ENCODE measurements around the gene ARPC5.

DNA sequence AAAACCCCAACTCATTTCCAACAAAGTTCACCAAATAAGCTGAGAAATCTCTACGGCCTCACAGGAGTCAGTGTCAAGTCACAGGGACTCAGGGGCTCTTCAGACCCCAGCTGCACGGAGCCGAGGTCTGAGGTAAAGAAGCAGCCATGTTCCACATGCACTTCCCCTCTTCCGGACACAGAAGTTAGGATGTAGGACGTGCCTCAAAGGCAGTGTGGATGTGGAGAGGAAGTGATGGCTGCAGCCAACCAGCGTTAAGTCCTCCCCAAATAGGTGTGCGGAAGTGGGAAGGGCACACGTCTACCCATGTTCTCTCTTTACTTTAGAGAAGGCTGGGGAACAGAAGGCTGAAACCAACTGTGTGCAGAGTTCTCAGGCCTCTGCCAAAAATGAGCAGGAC lies 30.8 kb downstream of the ARPC5 start:
- TF ChIP-seq GLIS3 (CRISPR knock-in tag; IDR thresholded peaks at IDR 0.05) (no peak), ZNF565 (CRISPR knock-in tag; conservative IDR thresholded peaks at IDR 0.05; ENCODE audit: low read depth) (no peak), OSR1 (CRISPR knock-in tag; IDR thresholded peaks at IDR 0.05) (no peak), ZFP3 (CRISPR knock-in tag; IDR thresholded peaks at IDR 0.05) (no peak), ARNTL (CRISPR knock-in tag; IDR thresholded peaks at IDR 0.05; ENCODE audit: borderline replicate concordance, low read depth) (no peak), ZFP30 (CRISPR knock-in tag; IDR thresholded peaks at IDR 0.05) (no peak)
- TF ChIP-seq, protein P1, sequence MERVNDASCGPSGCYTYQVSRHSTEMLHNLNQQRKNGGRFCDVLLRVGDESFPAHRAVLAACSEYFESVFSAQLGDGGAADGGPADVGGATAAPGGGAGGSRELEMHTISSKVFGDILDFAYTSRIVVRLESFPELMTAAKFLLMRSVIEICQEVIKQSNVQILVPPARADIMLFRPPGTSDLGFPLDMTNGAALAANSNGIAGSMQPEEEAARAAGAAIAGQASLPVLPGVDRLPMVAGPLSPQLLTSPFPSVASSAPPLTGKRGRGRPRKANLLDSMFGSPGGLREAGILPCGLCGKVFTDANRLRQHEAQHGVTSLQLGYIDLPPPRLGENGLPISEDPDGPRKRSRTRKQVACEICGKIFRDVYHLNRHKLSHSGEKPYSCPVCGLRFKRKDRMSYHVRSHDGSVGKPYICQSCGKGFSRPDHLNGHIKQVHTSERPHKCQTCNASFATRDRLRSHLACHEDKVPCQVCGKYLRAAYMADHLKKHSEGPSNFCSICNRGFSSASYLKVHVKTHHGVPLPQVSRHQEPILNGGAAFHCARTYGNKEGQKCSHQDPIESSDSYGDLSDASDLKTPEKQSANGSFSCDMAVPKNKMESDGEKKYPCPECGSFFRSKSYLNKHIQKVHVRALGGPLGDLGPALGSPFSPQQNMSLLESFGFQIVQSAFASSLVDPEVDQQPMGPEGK (CRISPR knock-in tag; IDR thresholded peaks at IDR 0.05; ENCODE audit: borderline replicate concordance), result no peak
- TF ChIP-seq, protein P2, sequence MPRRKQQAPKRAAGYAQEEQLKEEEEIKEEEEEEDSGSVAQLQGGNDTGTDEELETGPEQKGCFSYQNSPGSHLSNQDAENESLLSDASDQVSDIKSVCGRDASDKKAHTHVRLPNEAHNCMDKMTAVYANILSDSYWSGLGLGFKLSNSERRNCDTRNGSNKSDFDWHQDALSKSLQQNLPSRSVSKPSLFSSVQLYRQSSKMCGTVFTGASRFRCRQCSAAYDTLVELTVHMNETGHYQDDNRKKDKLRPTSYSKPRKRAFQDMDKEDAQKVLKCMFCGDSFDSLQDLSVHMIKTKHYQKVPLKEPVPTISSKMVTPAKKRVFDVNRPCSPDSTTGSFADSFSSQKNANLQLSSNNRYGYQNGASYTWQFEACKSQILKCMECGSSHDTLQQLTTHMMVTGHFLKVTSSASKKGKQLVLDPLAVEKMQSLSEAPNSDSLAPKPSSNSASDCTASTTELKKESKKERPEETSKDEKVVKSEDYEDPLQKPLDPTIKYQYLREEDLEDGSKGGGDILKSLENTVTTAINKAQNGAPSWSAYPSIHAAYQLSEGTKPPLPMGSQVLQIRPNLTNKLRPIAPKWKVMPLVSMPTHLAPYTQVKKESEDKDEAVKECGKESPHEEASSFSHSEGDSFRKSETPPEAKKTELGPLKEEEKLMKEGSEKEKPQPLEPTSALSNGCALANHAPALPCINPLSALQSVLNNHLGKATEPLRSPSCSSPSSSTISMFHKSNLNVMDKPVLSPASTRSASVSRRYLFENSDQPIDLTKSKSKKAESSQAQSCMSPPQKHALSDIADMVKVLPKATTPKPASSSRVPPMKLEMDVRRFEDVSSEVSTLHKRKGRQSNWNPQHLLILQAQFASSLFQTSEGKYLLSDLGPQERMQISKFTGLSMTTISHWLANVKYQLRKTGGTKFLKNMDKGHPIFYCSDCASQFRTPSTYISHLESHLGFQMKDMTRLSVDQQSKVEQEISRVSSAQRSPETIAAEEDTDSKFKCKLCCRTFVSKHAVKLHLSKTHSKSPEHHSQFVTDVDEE (CRISPR knock-in tag; IDR thresholded peaks at IDR 0.05), result no peak

Data from SK-N-SH treated with all-trans-retinoic acid at 6 μM for 48 hours (cell line).